GM21717 (cell line): ENCODE data around the gene SUGCT.

ENCODE experiments used
- ATAC-seq: cut with Tn5 transposase; IDR thresholded peaks from one replicate; pipeline ENCODE4 v1.9.1; 2021; ENCODE audit warnings: mild to moderate bottlenecking, moderate library complexity; ENCODE audit not compliant: unreplicated experiment

Gene SUGCT

GRCh38 chr7:40843338-40843985 is 708.7 kb downstream of the SUGCT start:
- ATAC-seq = no peak

- ATAC-seq = no peak
Observed at GRCh38 chr7:40845943-40846342, 711.1 kb downstream of the SUGCT start.

- no peak for ATAC-seq
Observed at GRCh38 chr7:40847921-40848320, 713.1 kb downstream of the SUGCT start.

- no peak for ATAC-seq
Observed at GRCh38 chr7:40848541-40849221, 713.9 kb downstream of the SUGCT start.

GRCh38 chr7:40850017-40850416 is 715.2 kb downstream of the SUGCT start:
- no peak for ATAC-seq

- no peak for ATAC-seq
Observed at GRCh38 chr7:40851001-40851400, 716.2 kb downstream of the SUGCT start.

- no peak for ATAC-seq
Observed at GRCh38 chr7:40859076-40859475, 724.3 kb downstream of the SUGCT start.

- ATAC-seq = no peak
Observed at GRCh38 chr7:40859965-40860543, 725.2 kb downstream of the SUGCT start.

- no peak for ATAC-seq
Observed at GRCh38 chr7:40865441-40866233, 730.8 kb downstream of the SUGCT start.

GRCh38 chr7:40866601-40867000 is 731.8 kb downstream of the SUGCT start:
- no peak for ATAC-seq

- ATAC-seq = no peak
Observed at GRCh38 chr7:40870108-40870507, 735.3 kb downstream of the SUGCT start.

GRCh38 chr7:40873248-40873647 is 738.4 kb downstream of the SUGCT start:
- no peak for ATAC-seq

- ATAC-seq = no peak
Observed at GRCh38 chr7:40874756-40875155, 740.0 kb downstream of the SUGCT start.

- ATAC-seq = no peak
Observed at GRCh38 chr7:40876601-40877000, 741.8 kb downstream of the SUGCT start.

GRCh38 chr7:40879941-40880543 is 745.2 kb downstream of the SUGCT start:
- ATAC-seq = no peak

- no peak for ATAC-seq
Observed at GRCh38 chr7:40880581-40880980, 745.8 kb downstream of the SUGCT start.

GRCh38 chr7:40881405-40881926 is 746.7 kb downstream of the SUGCT start:
- no peak for ATAC-seq

GRCh38 chr7:40882071-40882658 is 747.4 kb downstream of the SUGCT start:
- no peak for ATAC-seq

- no peak for ATAC-seq
Observed at GRCh38 chr7:40883826-40884225, 749.0 kb downstream of the SUGCT start.

GRCh38 chr7:40884241-40884640 is 749.4 kb downstream of the SUGCT start:
- no peak for ATAC-seq

GRCh38 chr7:40885503-40885902 is 750.7 kb downstream of the SUGCT start:
- ATAC-seq = no peak
